ENCODE results near the gene ATAD3A. TPM values are rescaled to one million over a fixed set of nuclear protein-coding genes. Genes with fewer than 3 reads are reported as not detected.

ATAD3A gene
- total and polyA plus RNA-seq, 9 of the 15 experiments (the other 6 are each of a cell fraction or from before 2014, with no cell fraction given): 0.10 to 173 (median 36.7) TPM

- TF ChIP-seq PRDM10 (IDR thresholded peaks at IDR 0.05; ENCODE audit: partially characterized antibody): peak; percentile 13
- no peak for TF ChIP-seq PML (IDR thresholded peaks at IDR 0.05; ENCODE audit: low read length)
- no peak for TF ChIP-seq ZBTB43 (CRISPR knock-in tag; IDR thresholded peaks at IDR 0.05)
- TF ChIP-seq ZNF436 (CRISPR knock-in tag; IDR thresholded peaks at IDR 0.05): no peak
- no peak for TF ChIP-seq SRSF7 (optimal IDR thresholded peaks at IDR 0.05; ENCODE audit: low read depth, low read length)
- TF ChIP-seq JUN (IDR thresholded peaks at IDR 0.05; ENCODE audit: borderline replicate concordance, low read depth, low read length): peak; percentile 70; the same call in 1 of the 2 replicates
- TF ChIP-seq JUN (CRISPR knock-in tag; IDR thresholded peaks at IDR 0.05; ENCODE audit: borderline replicate concordance): no peak
- no peak for TF ChIP-seq ETS1 (conservative IDR thresholded peaks at IDR 0.05; ENCODE audit: control insufficient read depth, low read depth, low read length)
- TF ChIP-seq USF2 (CRISPR knock-in tag; IDR thresholded peaks at IDR 0.05): peak; percentile 1; the same call in 1 of the 2 replicates
- TF ChIP-seq KLF6 (CRISPR knock-in tag; IDR thresholded peaks at IDR 0.05; ENCODE audit: borderline replicate concordance): no peak
- TF ChIP-seq RBM39 (optimal IDR thresholded peaks at IDR 0.05; ENCODE audit: low read depth, low read length): no peak
- TF ChIP-seq ZNF512 (tag; IDR thresholded peaks at IDR 0.05): no peak
- no peak for TF ChIP-seq ZNF398 (CRISPR knock-in tag; IDR thresholded peaks at IDR 0.05)
- TF ChIP-seq CBX2 (IDR thresholded peaks at IDR 0.05; ENCODE audit: insufficient read depth, low read length, poor library complexity, severe bottlenecking): no peak
- no peak for TF ChIP-seq MTA2 (IDR thresholded peaks at IDR 0.05; ENCODE audit: low read depth)
These were observed 43.3 kb downstream of the ATAD3A start (continued) for GRCh38 chr1:1554926-1555915.

All from K562 (cell line).